Fibroblast of pulmonary artery (primary cell): Measurements from ENCODE around the gene WDR27.

Experiments
- DNase-seq: peaks from one replicate; pipeline ENCODE4 v3.0.0-alpha.2; 2010; ENCODE audit warnings: low read depth
- H3K4me3 ChIP-seq: replicated peaks from 2 replicates; pipeline ENCODE4 v1.5.1; 2011; ENCODE audit warnings: low read depth, mild to moderate bottlenecking, control low read depth, low read length, moderate library complexity
- CTCF ChIP-seq: IDR thresholded peaks from 2 replicates; pipeline ENCODE4 v1.5.1; 2011; ENCODE audit warnings: mild to moderate bottlenecking, control low read depth, low read length, inconsistent platforms; ENCODE audit errors: missing control alignments

The WDR27 gene

GRCh38 chr6:169416249-169416648 is 285.6 kb downstream of the WDR27 start:
- DNase-seq, result no peak
- no peak for TF ChIP-seq CTCF

GRCh38 chr6:169415179-169415578 is 286.6 kb downstream of the WDR27 start:
- TF ChIP-seq CTCF, result no peak
- DNase-seq, result peak; percentile 3
- H3K4me3 ChIP-seq, result no peak overlapping the region

More at GRCh38 chr6:169416249-169416648, 285.6 kb downstream of the WDR27 start:
- no peak overlapping the region for H3K4me3 ChIP-seq

GRCh38 chr6:169411722-169412121 is 290.1 kb downstream of the WDR27 start:
- TF ChIP-seq CTCF, result no peak
- H3K4me3 ChIP-seq, result no peak overlapping the region
- no peak for DNase-seq

GRCh38 chr6:169411296-169411695 is 290.5 kb downstream of the WDR27 start:
- no peak overlapping the region for H3K4me3 ChIP-seq
- no peak for DNase-seq
- TF ChIP-seq CTCF, result no peak

- TF ChIP-seq CTCF, result no peak
- DNase-seq, result peak; percentile 24
- H3K4me3 ChIP-seq, result no peak overlapping the region
These were observed 292.0 kb downstream of the WDR27 start for GRCh38 chr6:169409742-169410312.

- DNase-seq, result no peak
- TF ChIP-seq CTCF, result no peak
These were observed 294.5 kb downstream of the WDR27 start for GRCh38 chr6:169407325-169407724.

More at GRCh38 chr6:169407325-169407724, 294.5 kb downstream of the WDR27 start:
- no peak overlapping the region for H3K4me3 ChIP-seq
